Esophagus squamous epithelium (tissue), 4 donors: Measurements from ENCODE around the gene NPHP1.

Experiments used
- CTCF ChIP-seq, 6 experiments: fragments of 450-650 bp in 4 of 6; fragments of 200-600 bp in 2 of 6; sonication (generic) in 2 of 6; IDR thresholded peaks; one replicate each; pipeline ENCODE4 v1.5.1; 2016 to 2019; ENCODE audit warnings: antibody characterized with exemption in 6 of 6, mild to moderate bottlenecking in 4 of 6, moderate library complexity in 4 of 6
- POLR2A ChIP-seq, 4 donors: fragments of 450-650 bp; IDR thresholded peaks; one replicate each; pipeline ENCODE4 v1.6.1; 2017; ENCODE audit warnings: antibody characterized with exemption in 4 of 4, mild to moderate bottlenecking in 4 of 4, moderate library complexity in 3 of 4

GRCh38 chr2:110101280-110101844 lies 103.5 kb downstream of the NPHP1 start:
- TF ChIP-seq CTCF (IDR thresholded peaks at IDR 0.05) = no peak
- no peak for TF ChIP-seq POLR2A (IDR thresholded peaks at IDR 0.05)
